Panc1 (cell line): ENCODE data around the gene ZKSCAN4.

ENCODE experiments used
- CTCF ChIP-seq: fragments of 450-650 bp; IDR thresholded peaks from 2 replicates; pipeline ENCODE4 v1.5.1; 2017; ENCODE audit warnings: mild to moderate bottlenecking
- POLR2AphosphoS5 ChIP-seq: IDR thresholded peaks from 2 replicates; pipeline ENCODE4 v1.6.1; 2012; ENCODE audit warnings: mild to moderate bottlenecking, low read depth, low read length, moderate library complexity
- REST ChIP-seq, 2 experiments: IDR thresholded peaks; 2 replicates each; pipeline ENCODE4 v1.6.1; 2011 to 2012; ENCODE audit warnings: low read depth in 2 of 2, control low read depth in 1 of 2, low read length in 1 of 2, mild to moderate bottlenecking in 1 of 2, moderate library complexity in 1 of 2; ENCODE audit not compliant: insufficient read depth in 1 of 2
- SIN3A ChIP-seq: IDR thresholded peaks from 2 replicates; pipeline ENCODE4 v1.6.1; 2012; ENCODE audit warnings: low read depth, mild to moderate bottlenecking, low read length, moderate library complexity, borderline replicate concordance; ENCODE audit not compliant: insufficient read depth
- TCF7L2 ChIP-seq: IDR thresholded peaks from 2 replicates; pipeline ENCODE4 v1.6.1; 2011; ENCODE audit warnings: mild to moderate bottlenecking, low read depth, low read length, inconsistent platforms

GRCh38 chr6:28245206-28245941 is 6.7 kb downstream of the ZKSCAN4 start:
- TF ChIP-seq CTCF (no peak), POLR2AphosphoS5 (no peak), REST (IDR thresholded peaks at IDR 0.05; ENCODE audit: insufficient read depth in 1 of 2, low read depth in 2 of 2, low read length in 1 of 2) (no peak), SIN3A (no peak), TCF7L2 (no peak)
